Measurements from ENCODE around the gene NDUFA8.

NDUFA8 gene

GRCh38 chr9:122183501-122183900 is 23.9 kb upstream of the NDUFA8 start:
- DNase-seq: no peak

- peak; percentile 42 for DNase-seq
Measured at GRCh38 chr9:122180633-122181032, 21.1 kb upstream of the NDUFA8 start.

- peak; percentile 29 for DNase-seq
Measured at GRCh38 chr9:122179690-122180074, 20.1 kb upstream of the NDUFA8 start.

GRCh38 chr9:122179054-122179689 is 19.6 kb upstream of the NDUFA8 start:
- DNase-seq: no peak

GRCh38 chr9:122176916-122177315 is 17.3 kb upstream of the NDUFA8 start:
- DNase-seq: no peak

- DNase-seq: no peak
Measured at GRCh38 chr9:122173670-122174069, 14.1 kb upstream of the NDUFA8 start.

GRCh38 chr9:122172131-122172530 is 12.6 kb upstream of the NDUFA8 start:
- no peak for DNase-seq

- peak; percentile 12 for DNase-seq
Measured at GRCh38 chr9:122168356-122168755, 8.8 kb upstream of the NDUFA8 start.

- no peak for DNase-seq
Measured at GRCh38 chr9:122164286-122164685, 4.7 kb upstream of the NDUFA8 start.

GRCh38 chr9:122162415-122162814 is 2.8 kb upstream of the NDUFA8 start:
- DNase-seq: no peak

- no peak for DNase-seq
Measured at GRCh38 chr9:122159925-122160246, 307 bp upstream of the NDUFA8 start.

- DNase-seq: no peak
Measured at GRCh38 chr9:122158202-122158601, 1.4 kb downstream of the NDUFA8 start.

- DNase-seq: no peak
Measured at GRCh38 chr9:122155796-122156195, 3.8 kb downstream of the NDUFA8 start.

- no peak for DNase-seq
Measured at GRCh38 chr9:122151267-122151828, 8.2 kb downstream of the NDUFA8 start.

- no peak for DNase-seq
Measured at GRCh38 chr9:122145592-122145863, 14.1 kb downstream of the NDUFA8 start.

- no peak for DNase-seq
Measured at GRCh38 chr9:122144836-122145591, 14.6 kb downstream of the NDUFA8 start.

GRCh38 chr9:122143876-122144405 is 15.6 kb downstream of the NDUFA8 start:
- DNase-seq: no peak

GRCh38 chr9:122143296-122143695 is 16.3 kb downstream of the NDUFA8 start:
- no peak for DNase-seq

GRCh38 chr9:122141671-122142070 is 17.9 kb downstream of the NDUFA8 start:
- DNase-seq: no peak

- no peak for DNase-seq
Measured at GRCh38 chr9:122140368-122141193, 19.0 kb downstream of the NDUFA8 start.

- DNase-seq: no peak
Measured at GRCh38 chr9:122138560-122139268, 20.9 kb downstream of the NDUFA8 start.

- no peak for DNase-seq
Measured at GRCh38 chr9:122135529-122135859, 24.1 kb downstream of the NDUFA8 start.
